Measurements from ENCODE around the gene TBC1D1. TPM values are rescaled to one million over a fixed set of nuclear protein-coding genes. Genes with fewer than 3 reads are reported as not detected.
A peak's percentile ranks its signal among the peaks of the same experiment; 100 is the strongest.

The TBC1D1 gene
- total RNA-seq, 1 experiment from 2014 or later, result 28.5 TPM

GRCh38 chr4:38036548-38036947 is 145.7 kb downstream of the TBC1D1 start:
- H3K27ac Mint-ChIP-seq (ENCODE audit: unreplicated experiment), result no peak overlapping the region
- CTCF ChIA-PET, result no interaction called here

GRCh38 chr4:38037612-38038011 is 146.7 kb downstream of the TBC1D1 start:
- TF ChIP-seq CTCF (IDR thresholded peaks at IDR 0.05; ENCODE audit: insufficient read depth in 1 of 2, low read depth in 1 of 2, low read length in 1 of 2, severe bottlenecking in 1 of 2, unreplicated experiment in 1 of 2), result no peak
- Mint-ChIP-seq H3K9me3 (ENCODE audit: unreplicated experiment) (no peaks in the 10 kb centered on the region), H3K36me3 (ENCODE audit: insufficient read depth, unreplicated experiment) (peaks cover 12% of the 10 kb centered on the region), H3K27me3 (ENCODE audit: insufficient read depth, unreplicated experiment) (no peaks in the 10 kb centered on the region), H3K4me3 (ENCODE audit: unreplicated experiment) (no peak overlapping the region), H3K4me1 (ENCODE audit: low read depth, unreplicated experiment) (no peaks in the 10 kb centered on the region), H3K27ac (ENCODE audit: unreplicated experiment) (no peak overlapping the region)
- intact Hi-C loops (cut with micrococcal nuclease; ENCODE audit: unreplicated experiment), result loop anchor here (5.0 to 10.0 kb wide), 2 partner anchors 145 to 443 kb away; partner anchors contain the start of gene TBC1D1
- BruUV-seq (replicated peaks), result no TSS peak
- H3K36me3 ChIP-seq (ENCODE audit: control insufficient read depth, insufficient read depth, low read length), result no peaks in the 10 kb centered on the region
- ChIA-PET CTCF (no interaction called here), POLR2A (no interaction called here)
- H3K4me1 ChIP-seq, result no peaks in the 10 kb centered on the region
- no peak for DNase-seq
- H3K9me3 ChIP-seq, result no peaks in the 10 kb centered on the region
- no peak overlapping the region for H3K4me3 ChIP-seq (ENCODE audit: low read depth, low read length)
- no peaks in the 10 kb centered on the region for H3K27me3 ChIP-seq (replicated peaks; ENCODE audit: control insufficient read depth, insufficient read depth, low read length)

More at GRCh38 chr4:38036548-38036947, 145.7 kb downstream of the TBC1D1 start:
- BruUV-seq (replicated peaks), result no TSS peak
- POLR2A ChIA-PET, result no interaction called here
- Histone ChIP-seq H3K4me3 (ENCODE audit: low read depth, low read length) (no peak overlapping the region), H3K27me3 (replicated peaks; ENCODE audit: control insufficient read depth, insufficient read depth, low read length) (no peaks in the 10 kb centered on the region), H3K4me1 (no peaks in the 10 kb centered on the region), H3K36me3 (ENCODE audit: control insufficient read depth, insufficient read depth, low read length) (no peaks in the 10 kb centered on the region), H3K9me3 (no peaks in the 10 kb centered on the region)
- H3K9me3 Mint-ChIP-seq (ENCODE audit: unreplicated experiment), result no peaks in the 10 kb centered on the region
- no peaks in the 10 kb centered on the region for H3K27me3 Mint-ChIP-seq (ENCODE audit: insufficient read depth, unreplicated experiment)
- no peak overlapping the region for H3K4me3 Mint-ChIP-seq (ENCODE audit: unreplicated experiment)
- no peak for TF ChIP-seq CTCF (IDR thresholded peaks at IDR 0.05; ENCODE audit: insufficient read depth in 1 of 2, low read depth in 1 of 2, low read length in 1 of 2, severe bottlenecking in 1 of 2, unreplicated experiment in 1 of 2)
- H3K4me1 Mint-ChIP-seq (ENCODE audit: low read depth, unreplicated experiment), result no peaks in the 10 kb centered on the region
- no peak for DNase-seq
- intact Hi-C loops (cut with micrococcal nuclease; ENCODE audit: unreplicated experiment), result loop anchor here (5.0 to 10.0 kb wide), 2 partner anchors 144 to 442 kb away; partner anchors contain the start of gene TBC1D1
- H3K36me3 Mint-ChIP-seq (ENCODE audit: insufficient read depth, unreplicated experiment), result peaks cover 9% of the 10 kb centered on the region

- Histone ChIP-seq H3K36me3 (ENCODE audit: control insufficient read depth, insufficient read depth, low read length) (no peaks in the 10 kb centered on the region), H3K4me1 (no peaks in the 10 kb centered on the region), H3K27me3 (replicated peaks; ENCODE audit: control insufficient read depth, insufficient read depth, low read length) (no peaks in the 10 kb centered on the region), H3K9me3 (no peaks in the 10 kb centered on the region), H3K4me3 (ENCODE audit: low read depth, low read length) (no peak overlapping the region)
- BruUV-seq (replicated peaks), result no TSS peak
- Mint-ChIP-seq H3K27ac (ENCODE audit: unreplicated experiment) (no peak overlapping the region), H3K4me3 (ENCODE audit: unreplicated experiment) (no peak overlapping the region), H3K9me3 (ENCODE audit: unreplicated experiment) (no peaks in the 10 kb centered on the region), H3K4me1 (ENCODE audit: low read depth, unreplicated experiment) (no peaks in the 10 kb centered on the region), H3K27me3 (ENCODE audit: insufficient read depth, unreplicated experiment) (no peaks in the 10 kb centered on the region), H3K36me3 (ENCODE audit: insufficient read depth, unreplicated experiment) (peaks cover 8% of the 10 kb centered on the region)
- no peak for TF ChIP-seq CTCF (IDR thresholded peaks at IDR 0.05; ENCODE audit: insufficient read depth in 1 of 2, low read depth in 1 of 2, low read length in 1 of 2, severe bottlenecking in 1 of 2, unreplicated experiment in 1 of 2)
- intact Hi-C loops (cut with micrococcal nuclease; ENCODE audit: unreplicated experiment), result no loop called here
- peak in 1 of 2 experiments; percentile 13 for DNase-seq
- CTCF ChIA-PET, result interaction anchor here (0.7 kb wide), 1 partner anchor 502 kb away, joined by 3 read pairs; no protein-coding TSS in a partner anchor
- POLR2A ChIA-PET, result no interaction called here
Observed at GRCh38 chr4:38040619-38041018, 149.7 kb downstream of the TBC1D1 start.

All from Caco-2 (cell line).